ENCODE data around the gene PACRG. TPM values are rescaled to one million over a fixed set of nuclear protein-coding genes. Genes with fewer than 3 reads are reported as not detected.

The PACRG gene
- total RNA-seq, 4 donors from 2014 or later, result 0.29 to 1.6 (median 0.61) TPM

DNA sequence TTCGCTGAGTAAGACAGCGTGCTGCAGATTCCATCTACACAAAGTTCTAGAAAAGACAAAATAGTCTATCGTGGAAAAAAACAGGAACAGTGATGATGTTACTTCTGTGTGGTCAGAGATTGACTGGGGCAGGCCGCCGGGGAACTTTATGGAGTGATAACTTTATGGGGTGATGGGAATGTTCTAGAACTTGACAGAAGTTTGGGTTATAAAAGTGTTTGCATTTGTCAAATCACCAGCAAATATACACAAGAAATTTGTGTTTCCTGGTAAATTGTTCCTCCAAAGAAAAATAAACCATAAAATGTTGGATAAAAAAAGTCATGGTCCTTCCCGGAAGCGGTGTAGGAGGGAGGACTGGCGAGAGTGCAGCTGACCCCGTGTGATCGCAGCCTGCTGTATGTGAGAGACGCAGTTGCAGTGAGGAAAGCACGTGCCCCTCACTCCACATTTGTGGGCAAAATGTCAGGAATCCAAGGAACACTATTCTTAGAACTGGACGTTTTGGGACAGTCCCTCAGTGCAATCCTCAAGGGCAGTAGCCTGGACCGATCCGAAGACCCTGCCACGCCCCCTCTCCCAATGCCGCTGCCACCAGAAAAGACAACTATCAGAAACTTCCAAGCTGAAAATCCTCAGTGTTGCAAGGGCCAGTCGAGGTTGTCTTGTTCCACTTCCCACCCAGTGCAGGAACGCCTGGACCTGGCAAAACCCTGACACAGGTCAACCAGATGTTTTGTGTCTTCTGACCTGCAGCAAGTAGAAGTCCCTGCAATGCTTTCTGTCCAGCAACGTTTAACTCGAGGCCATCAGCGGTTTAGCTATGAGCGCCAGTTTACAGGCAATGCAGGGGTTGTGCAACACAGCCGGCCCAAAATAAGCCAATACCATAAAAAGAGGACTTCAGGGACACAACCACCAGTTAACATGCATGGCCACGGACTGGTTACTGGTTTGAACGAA is 606.2 kb downstream of the PACRG start:
- Histone ChIP-seq H3K27ac (peak overlapping the region; percentile 92 to 99 (median 94)), H3K36me3 (no peaks in the 10 kb centered on the region), H3K27me3 (no peaks in the 10 kb centered on the region), H3K9me3 (no peaks in the 10 kb centered on the region), H3K4me1 (peaks cover 61 to 67% of the 10 kb centered on the region in 2 donors), H3K4me3 (no peak overlapping the region)
- ATAC-seq (no peak), DNase-seq (no peak)
- in situ Hi-C loops (cut with MboI; ENCODE audit: low sequenced_read_pairs in 4 of 4) (no loop called here), intact Hi-C loops (cut with DNase I; ENCODE audit: low total_unique reads) (loop anchor here (2.0 to 10.0 kb wide), 2 partner anchors 37 to 381 kb away; no protein-coding TSS in a partner anchor)
- TF ChIP-seq CTCF (IDR thresholded peaks at IDR 0.05 in 4 of 5, conservative IDR thresholded peaks at IDR 0.05 in 1 of 5), result no peak
- no peak for TF ChIP-seq POLR2A (IDR thresholded peaks at IDR 0.05)

GRCh38 chr6:163335056-163335455 is 607.3 kb downstream of the PACRG start:
- Histone ChIP-seq H3K9me3 (no peaks in the 10 kb centered on the region), H3K27me3 (no peaks in the 10 kb centered on the region), H3K4me1 (peaks cover 70 to 74% of the 10 kb centered on the region in 2 donors), H3K27ac (peak overlapping the region; percentile 92 to 99 (median 94)), H3K4me3 (peak overlapping the region; percentile 27 to 41 (median 36)), H3K36me3 (no peaks in the 10 kb centered on the region)
- no peak for TF ChIP-seq CTCF (IDR thresholded peaks at IDR 0.05 in 4 of 5, conservative IDR thresholded peaks at IDR 0.05 in 1 of 5)
- peak in 1 of 2 donors; percentile 0 for ATAC-seq
- intact Hi-C loops (cut with DNase I; ENCODE audit: low total_unique reads), result loop anchor here (2.0 to 10.0 kb wide), 4 partner anchors 38 to 380 kb away; no protein-coding TSS in a partner anchor
- in situ Hi-C loops (cut with MboI; ENCODE audit: low sequenced_read_pairs in 4 of 4), result loop anchor here in 1 of 4 donors (5.0 kb wide), 1 partner anchor 77 kb away; the partner anchor contains the start of gene QKI
- DNase-seq, result no peak

GRCh38 chr6:163335671-163336545 is 608.1 kb downstream of the PACRG start:
- peaks cover 71 to 79% of the 10 kb centered on the region in 2 donors for H3K4me1 ChIP-seq
- no peaks in the 10 kb centered on the region for H3K27me3 ChIP-seq
- H3K9me3 ChIP-seq, result no peaks in the 10 kb centered on the region
- in situ Hi-C loops (cut with MboI; ENCODE audit: low sequenced_read_pairs in 4 of 4) (loop anchor here in 1 of 4 donors (5.0 kb wide), 1 partner anchor 76 kb away; the partner anchor contains the start of gene QKI), intact Hi-C loops (cut with DNase I; ENCODE audit: low total_unique reads) (loop anchor here (2.0 to 10.0 kb wide), 4 partner anchors 39 to 379 kb away; no protein-coding TSS in a partner anchor)
- H3K27ac ChIP-seq, result peak overlapping the region; percentile 92 to 99 (median 94)
- peak; percentile 71 to 73 for ATAC-seq
- H3K36me3 ChIP-seq, result no peaks in the 10 kb centered on the region
- DNase-seq, result peak; percentile 88 to 96
- TF ChIP-seq CTCF (IDR thresholded peaks at IDR 0.05 in 4 of 5, conservative IDR thresholded peaks at IDR 0.05 in 1 of 5), result no peak
- peak; percentile 69 to 86 for TF ChIP-seq POLR2A (IDR thresholded peaks at IDR 0.05)
- peak overlapping the region; percentile 27 to 41 (median 36) for H3K4me3 ChIP-seq

DNA sequence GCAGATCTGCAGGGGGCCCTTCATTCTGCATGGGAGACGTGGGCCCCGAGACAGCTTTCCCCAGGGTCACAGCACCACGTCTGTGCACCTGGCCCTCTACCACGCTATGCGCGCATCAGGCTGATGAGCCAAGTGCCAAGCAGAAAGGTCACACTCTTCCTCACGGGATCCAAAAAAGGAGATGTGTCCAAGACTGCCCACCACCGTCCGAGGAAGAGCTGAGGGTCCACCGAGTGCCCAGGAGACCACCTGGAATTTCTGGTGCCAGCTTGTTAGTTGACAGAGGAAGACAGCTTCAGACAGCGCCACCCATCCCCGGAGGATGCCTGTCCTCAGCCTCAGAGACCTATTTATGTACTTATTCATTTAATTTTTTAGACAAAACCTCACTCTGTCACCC is 609.2 kb downstream of the PACRG start:
- ATAC-seq, result no peak
- peaks cover 79 to 80% of the 10 kb centered on the region in 2 donors for H3K4me1 ChIP-seq
- intact Hi-C loops (cut with DNase I; ENCODE audit: low total_unique reads), result loop anchor here (5.0 to 10.0 kb wide), 3 partner anchors 250 to 378 kb away; no protein-coding TSS in a partner anchor
- H3K36me3 ChIP-seq, result no peaks in the 10 kb centered on the region
- H3K27ac ChIP-seq, result peak overlapping the region; percentile 92 to 99 (median 94)
- no peak for DNase-seq
- no peak overlapping the region for H3K4me3 ChIP-seq
- TF ChIP-seq CTCF (IDR thresholded peaks at IDR 0.05 in 4 of 5, conservative IDR thresholded peaks at IDR 0.05 in 1 of 5), result no peak
- no peaks in the 10 kb centered on the region for H3K9me3 ChIP-seq
- in situ Hi-C loops (cut with MboI; ENCODE audit: low sequenced_read_pairs in 4 of 4), result loop anchor here in 1 of 4 donors (5.0 kb wide), 1 partner anchor 75 kb away; the partner anchor contains the start of gene QKI
- no peaks in the 10 kb centered on the region for H3K27me3 ChIP-seq

Measured in gastrocnemius medialis (tissue), 4 donors.